GM23248 (cell line): Measurements from ENCODE around the gene STON2. TPM values are rescaled to one million over a fixed set of nuclear protein-coding genes. Genes with fewer than 3 reads are reported as not detected.

Experiments used
- DNase-seq: peaks from one replicate; pipeline ENCODE4 v3.0.0-alpha.2; 2015
- H2AFZ ChIP-seq: fragments of 200-600 bp; sonication (generic); 2 replicates; pipeline ENCODE4 v1.6.1; 2016; ENCODE audit warnings: antibody characterized with exemption
- H3F3A ChIP-seq: fragments of 200-600 bp; sonication (generic); 2 replicates; pipeline ENCODE4 v1.6.1; 2016; ENCODE audit warnings: mild to moderate bottlenecking, antibody characterized with exemption, mixed run types; ENCODE audit not compliant: insufficient read depth
- H3K27ac ChIP-seq: fragments of 200-600 bp; sonication (generic); 2 replicates; pipeline ENCODE4 v1.5.1; 2016; ENCODE audit warnings: mild to moderate bottlenecking
- H3K27me3 ChIP-seq: fragments of 200-600 bp; sonication (generic); replicated peaks from 2 replicates; pipeline ENCODE4 v1.6.1; 2016; ENCODE audit warnings: mild to moderate bottlenecking; ENCODE audit not compliant: insufficient read depth
- H3K36me3 ChIP-seq: fragments of 200-600 bp; sonication (generic); 2 replicates; pipeline ENCODE4 v1.6.1; 2016; ENCODE audit warnings: low read depth, mild to moderate bottlenecking
- H3K4me1 ChIP-seq: fragments of 200-600 bp; sonication (generic); 2 replicates; pipeline ENCODE4 v1.6.1; 2016; ENCODE audit warnings: mild to moderate bottlenecking; ENCODE audit not compliant: insufficient read depth
- H3K4me2 ChIP-seq: fragments of 200-600 bp; sonication (generic); one replicate; pipeline ENCODE4 v1.6.1; 2016; ENCODE audit warnings: mild to moderate bottlenecking; ENCODE audit not compliant: unreplicated experiment
- H3K4me3 ChIP-seq: fragments of 200-600 bp; sonication (generic); 2 replicates; pipeline ENCODE4 v1.5.1; 2016; ENCODE audit warnings: mild to moderate bottlenecking
- H3K79me2 ChIP-seq: fragments of 200-600 bp; sonication (generic); 2 replicates; pipeline ENCODE4 v1.6.1; 2016; ENCODE audit warnings: mild to moderate bottlenecking; ENCODE audit not compliant: insufficient read depth
- H3K9ac ChIP-seq: fragments of 200-600 bp; sonication (generic); 2 replicates; pipeline ENCODE4 v1.6.1; 2016; ENCODE audit warnings: mild to moderate bottlenecking
- H3K9me2 ChIP-seq: fragments of 200-600 bp; sonication (generic); 2 replicates; pipeline ENCODE4 v1.6.1; 2016; ENCODE audit warnings: mixed run types, mild to moderate bottlenecking, moderate library complexity; ENCODE audit not compliant: insufficient read depth
- H3K9me3 ChIP-seq: fragments of 200-600 bp; sonication (generic); one replicate; pipeline ENCODE4 v1.6.1; 2017; ENCODE audit warnings: low read depth
- H4K20me1 ChIP-seq: fragments of 200-600 bp; sonication (generic); 2 replicates; pipeline ENCODE4 v1.6.0; 2016; ENCODE audit not compliant: insufficient read depth
- EZH2 ChIP-seq: fragments of 200-600 bp; sonication (generic); IDR thresholded peaks from 2 replicates; pipeline ENCODE4 v1.6.1; 2018; ENCODE audit warnings: antibody characterized with exemption, mild to moderate bottlenecking; ENCODE audit not compliant: insufficient read depth, poor library complexity, severe bottlenecking
- EZH2phosphoT487 ChIP-seq: fragments of 200-600 bp; sonication (generic); IDR thresholded peaks from 2 replicates; pipeline ENCODE4 v1.6.1; 2018; ENCODE audit warnings: antibody characterized with exemption, moderate library complexity, mild to moderate bottlenecking, low read depth; ENCODE audit not compliant: insufficient read depth
- WGBS, 2 experiments: methylation state at CpG; one replicate each; pipeline ENCODE4 v1.1.6; 2015 to 2017; ENCODE audit warnings: low lambda C conversion rate in 2 of 2, low coverage in 1 of 2; ENCODE audit errors: missing lambda C conversion rate in 2 of 2; 5-methylcytosine and 5-hydroxymethylcytosine counted together
- in situ Hi-C: fragments of 300-500 bp; cut with MboI; formaldehyde crosslinking; loops from 2 replicates; pipeline ENCODE4 v1.15.0; 2020
- polyA plus RNA-seq: library from polyadenylated mRNA; unstranded; fragments of >200 nt; fragmentation: Nextera tagmentation; extraction: Ambion mirVana; gene quantifications from 2 replicates; pipeline ENCODE4 v1.2.1, GENCODE V29; 2016
- total RNA-seq: library from RNA; depleted of rRNA; stranded (reverse); fragments of >200 nt; shearing (Covaris generic); gene quantifications from 2 replicates; pipeline ENCODE4 v1.2.3, GENCODE V29; 2014

The STON2 gene
- total and polyA plus RNA-seq, 2 experiments from 2014 or later: 0.14 TPM; not detected in 1

- in situ Hi-C loops: no loop called here
- Histone ChIP-seq H4K20me1 (no peaks in the 10 kb centered on the region), H3K79me2 (no peaks in the 10 kb centered on the region), H3K36me3 (no peaks in the 10 kb centered on the region), H3K9ac (no peak overlapping the region), H3K9me2 (no peaks in the 10 kb centered on the region), H3K27ac (no peak overlapping the region), H3K4me1 (no peaks in the 10 kb centered on the region), H2AFZ (no peak overlapping the region), H3K27me3 (no peaks in the 10 kb centered on the region), H3K9me3 (no peaks in the 10 kb centered on the region), H3K4me2 (no peak overlapping the region), H3K4me3 (no peak overlapping the region), H3F3A (no peaks in the 10 kb centered on the region)
- no peak for TF ChIP-seq EZH2
- TF ChIP-seq EZH2phosphoT487: no peak
- DNase-seq: no peak
- WGBS, 2 experiments: 32 to 33% methylated on average over 2 of the region's 2 CpGs
These were observed 101.2 kb downstream of the STON2 start for GRCh38 chr14:81298911-81299310.

- Histone ChIP-seq H3K9me2 (no peaks in the 10 kb centered on the region), H3K27ac (no peak overlapping the region), H3K4me3 (no peak overlapping the region), H3K79me2 (no peaks in the 10 kb centered on the region), H3K36me3 (no peaks in the 10 kb centered on the region), H3F3A (no peaks in the 10 kb centered on the region), H3K4me2 (no peak overlapping the region), H3K27me3 (no peaks in the 10 kb centered on the region), H3K4me1 (no peaks in the 10 kb centered on the region), H3K9ac (no peak overlapping the region), H2AFZ (no peak overlapping the region), H3K9me3 (no peaks in the 10 kb centered on the region), H4K20me1 (no peaks in the 10 kb centered on the region)
- DNase-seq: no peak
- WGBS, 2 experiments: 91 to 95% methylated on average over 2 of the region's 2 CpGs
- TF ChIP-seq EZH2phosphoT487 (no peak), EZH2 (no peak)
- in situ Hi-C loops: no loop called here
These were observed 102.0 kb downstream of the STON2 start for GRCh38 chr14:81298122-81298521.

GRCh38 chr14:81295958-81296923, 103.9 kb downstream of the STON2 start:
- H3K4me2 ChIP-seq: no peak overlapping the region
- H3K36me3 ChIP-seq: no peaks in the 10 kb centered on the region
- no peaks in the 10 kb centered on the region for H3K79me2 ChIP-seq
- H3K9ac ChIP-seq: no peak overlapping the region
- H3K9me2 ChIP-seq: no peaks in the 10 kb centered on the region
- H3K9me3 ChIP-seq: no peaks in the 10 kb centered on the region
- no peak overlapping the region for H2AFZ ChIP-seq
- no peak for DNase-seq
- H3K4me1 ChIP-seq: no peaks in the 10 kb centered on the region
- in situ Hi-C loops: no loop called here
- no peak overlapping the region for H3K4me3 ChIP-seq
- WGBS, 2 experiments: 44 to 48% methylated on average over 4 of the region's 4 CpGs
- H4K20me1 ChIP-seq: no peaks in the 10 kb centered on the region
- H3K27me3 ChIP-seq: no peaks in the 10 kb centered on the region
- H3K27ac ChIP-seq: no peak overlapping the region
- no peaks in the 10 kb centered on the region for H3F3A ChIP-seq
- TF ChIP-seq EZH2phosphoT487: no peak
- no peak for TF ChIP-seq EZH2

- H3K9me3 ChIP-seq: no peaks in the 10 kb centered on the region
- H4K20me1 ChIP-seq: no peaks in the 10 kb centered on the region
- in situ Hi-C loops: no loop called here
- no peaks in the 10 kb centered on the region for H3K4me1 ChIP-seq
- no peaks in the 10 kb centered on the region for H3K36me3 ChIP-seq
- no peak overlapping the region for H3K27ac ChIP-seq
- DNase-seq: no peak
- H3K4me2 ChIP-seq: no peak overlapping the region
- no peak overlapping the region for H3K9ac ChIP-seq
- H3K4me3 ChIP-seq: no peak overlapping the region
- no peaks in the 10 kb centered on the region for H3K9me2 ChIP-seq
- no peaks in the 10 kb centered on the region for H3K79me2 ChIP-seq
- TF ChIP-seq EZH2phosphoT487 (no peak), EZH2 (no peak)
- 74 to 77% methylated on average over 6 of the region's 6 CpGs for WGBS, 2 experiments
- no peaks in the 10 kb centered on the region for H3F3A ChIP-seq
- H3K27me3 ChIP-seq: no peaks in the 10 kb centered on the region
- no peak overlapping the region for H2AFZ ChIP-seq
These were observed 110.6 kb downstream of the STON2 start for GRCh38 chr14:81289516-81289915.
